HG02610 (cell line): ENCODE data around the gene CDK4.

ENCODE experiments used
- ATAC-seq: cut with Tn5 transposase; IDR thresholded peaks from one replicate; pipeline ENCODE4 v1.9.1; 2021; ENCODE audit warnings: mild to moderate bottlenecking, moderate library complexity; ENCODE audit not compliant: unreplicated experiment

The CDK4 gene

GRCh38 chr12:57741413-57741789 lies 10.7 kb downstream of the CDK4 start:
- no peak for ATAC-seq

GRCh38 chr12:57740656-57741412 lies 11.3 kb downstream of the CDK4 start:
- ATAC-seq, result peak; percentile 58

- ATAC-seq, result no peak
Observed at GRCh38 chr12:57739914-57740538, 12.1 kb downstream of the CDK4 start.

GRCh38 chr12:57739387-57739786 lies 12.7 kb downstream of the CDK4 start:
- ATAC-seq, result no peak

GRCh38 chr12:57738661-57739237 lies 13.4 kb downstream of the CDK4 start, which contains the start of gene AGAP2:
AGAP2 (minus strand) TSS chr12:57738742; CDS start chr12:57738246, 496 bp downstream.
- ATAC-seq, result no peak

GRCh38 chr12:57737467-57738460 lies 14.3 kb downstream of the CDK4 start:
- no peak for ATAC-seq

GRCh38 chr12:57736741-57737466 lies 15.2 kb downstream of the CDK4 start:
- ATAC-seq, result no peak

- ATAC-seq, result no peak
Observed at GRCh38 chr12:57735952-57736740, 16.0 kb downstream of the CDK4 start.

GRCh38 chr12:57735198-57735855 lies 16.8 kb downstream of the CDK4 start:
- ATAC-seq, result no peak

- no peak for ATAC-seq
Observed at GRCh38 chr12:57734591-57734990, 17.5 kb downstream of the CDK4 start.

- ATAC-seq, result no peak
Observed at GRCh38 chr12:57733928-57734327, 18.2 kb downstream of the CDK4 start.

- ATAC-seq, result no peak
Observed at GRCh38 chr12:57732726-57733593, 19.1 kb downstream of the CDK4 start.

- ATAC-seq, result no peak
Observed at GRCh38 chr12:57732270-57732669, 19.8 kb downstream of the CDK4 start.

GRCh38 chr12:57731411-57732080 lies 20.6 kb downstream of the CDK4 start:
- ATAC-seq, result no peak

GRCh38 chr12:57730336-57731067 lies 21.6 kb downstream of the CDK4 start:
- ATAC-seq, result no peak

GRCh38 chr12:57729321-57729844 lies 22.7 kb downstream of the CDK4 start:
- ATAC-seq, result no peak
